Suprapubic skin (tissue), 4 donors: ENCODE measurements around the gene SAT2. TPM values are rescaled to one million over a fixed set of nuclear protein-coding genes. Genes with fewer than 3 reads are reported as not detected.
"Not testable (repeated sequence)": the region's sequence is repeated elsewhere in the genome, so short reads cannot be mapped to it uniquely, and the experiment has no call there.

ENCODE experiments used
- DNase-seq, 2 donors: peaks; one replicate each; pipeline ENCODE4 v3.0.0-alpha.2; 2019; ENCODE audit warnings: low spot score in 2 of 2
- H3K27ac ChIP-seq: fragments of 200-600 bp; sonication (generic); one replicate; pipeline ENCODE4 v1.5.1; 2019
- H3K27me3 ChIP-seq: fragments of 200-600 bp; sonication (generic); one replicate; pipeline ENCODE4 v1.5.1; 2019
- H3K36me3 ChIP-seq: fragments of 200-600 bp; sonication (generic); one replicate; pipeline ENCODE4 v1.5.1; 2019
- H3K4me1 ChIP-seq: fragments of 200-600 bp; sonication (generic); one replicate; pipeline ENCODE4 v1.5.1; 2019
- H3K4me3 ChIP-seq: fragments of 200-600 bp; sonication (generic); one replicate; pipeline ENCODE4 v1.5.1; 2019; ENCODE audit warnings: mild to moderate bottlenecking
- H3K9me3 ChIP-seq: fragments of 200-600 bp; sonication (generic); one replicate; pipeline ENCODE4 v1.5.1; 2019
- CTCF ChIP-seq, 2 donors: fragments of 200-600 bp in 1 of 2; fragments of 450-650 bp in 1 of 2; sonication (generic) in 1 of 2; IDR thresholded peaks; one replicate each; pipeline ENCODE4 v1.5.1; 2016 to 2019; ENCODE audit warnings: antibody characterized with exemption in 2 of 2, mild to moderate bottlenecking in 1 of 2, moderate library complexity in 1 of 2
- EP300 ChIP-seq: sonication (generic); formaldehyde crosslinking; IDR thresholded peaks from one replicate; pipeline ENCODE4 v1.6.1; 2017; ENCODE audit warnings: antibody characterized with exemption
- POLR2A ChIP-seq, 2 donors: fragments of 450-650 bp; IDR thresholded peaks; one replicate each; pipeline ENCODE4 v1.6.1; 2017; ENCODE audit warnings: antibody characterized with exemption in 2 of 2, mild to moderate bottlenecking in 2 of 2, moderate library complexity in 2 of 2
- POLR2AphosphoS5 ChIP-seq, 3 donors: sonication (generic); formaldehyde crosslinking; IDR thresholded peaks; one replicate each; pipeline ENCODE4 v1.6.1; 2017; ENCODE audit warnings: antibody characterized with exemption in 3 of 3
- WGBS: methylation state at CpG from one replicate; pipeline ENCODE4 v1.1.5; 2018; 5-methylcytosine and 5-hydroxymethylcytosine counted together
- total RNA-seq, 4 donors: library from RNA; depleted of rRNA; stranded (reverse); fragments of >200 nt; gene quantifications; one replicate each; pipeline ENCODE4 v1.1.0, GENCODE V29; 2016

Gene SAT2
- total RNA-seq, 4 donors from 2014 or later: 28.7 to 58.8 (median 39.9) TPM

DNA sequence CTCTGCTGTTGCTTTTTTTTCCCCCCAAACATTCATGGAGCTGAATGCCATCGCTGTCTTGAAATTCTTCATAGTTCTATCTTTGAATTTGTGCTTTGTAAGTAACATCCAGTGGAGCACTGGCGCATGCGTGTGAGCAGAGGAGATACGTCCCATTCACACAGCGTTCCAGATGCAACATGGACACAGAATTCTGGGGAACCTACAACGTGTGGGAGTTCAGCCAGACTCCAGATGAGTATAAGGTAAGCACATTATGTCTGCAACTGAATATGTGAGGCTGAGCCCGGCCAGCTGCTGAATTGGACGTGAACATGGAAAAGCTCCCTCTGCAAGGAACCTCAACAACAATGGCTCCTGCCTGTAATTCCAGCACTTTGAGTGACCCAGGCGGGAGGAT lies 18.8 kb upstream of the SAT2 start:
- no peak for TF ChIP-seq EP300
- no peak overlapping the region for H3K4me3 ChIP-seq

DNA sequence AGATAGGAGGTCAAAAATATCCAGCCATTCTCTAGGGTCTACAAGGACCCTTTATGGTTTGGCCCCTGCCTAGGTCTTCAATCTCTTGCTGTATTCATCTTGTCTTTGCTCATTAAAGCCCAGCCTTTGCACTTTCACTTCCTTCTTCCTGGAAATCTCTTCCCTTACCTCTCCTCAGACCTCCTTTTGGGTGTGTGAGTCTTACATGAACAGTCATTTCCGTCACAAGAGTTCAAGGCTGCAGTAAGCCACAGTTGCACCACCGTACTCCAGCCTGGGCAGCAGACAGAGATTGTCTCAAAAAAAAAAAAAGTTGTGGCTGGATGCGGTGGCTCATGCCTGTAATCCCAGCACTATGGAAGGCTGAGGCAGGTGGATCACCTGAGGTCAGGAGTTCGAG lies 17.2 kb upstream of the SAT2 start:
- peaks cover 5% of the 10 kb centered on the region for H3K27me3 ChIP-seq
- H3K4me3 ChIP-seq: no peak overlapping the region
- H3K36me3 ChIP-seq: no peaks in the 10 kb centered on the region
- DNase-seq: no peak
- 91% methylated on average over 4 of the region's 4 CpGs for WGBS
- no peaks in the 10 kb centered on the region for H3K4me1 ChIP-seq
- H3K9me3 ChIP-seq: no peaks in the 10 kb centered on the region
- no peak overlapping the region for H3K27ac ChIP-seq
- TF ChIP-seq POLR2A (IDR thresholded peaks at IDR 0.05) (no peak), POLR2AphosphoS5 (IDR thresholded peaks at IDR 0.05) (no peak), EP300 (no peak), CTCF (IDR thresholded peaks at IDR 0.05) (no peak)

More for the DNA sequence above, 18.8 kb upstream of the SAT2 start:
- H3K36me3 ChIP-seq: no peaks in the 10 kb centered on the region
- peaks cover 16% of the 10 kb centered on the region for H3K4me1 ChIP-seq
- peaks cover 20% of the 10 kb centered on the region for H3K27me3 ChIP-seq
- H3K27ac ChIP-seq: no peak overlapping the region
- WGBS: 71% methylated on average over 9 of the region's 9 CpGs
- H3K9me3 ChIP-seq: no peaks in the 10 kb centered on the region
- no peak for DNase-seq

GRCh38 chr17:7641635-7642034 lies 14.0 kb upstream of the SAT2 start:
- not testable (repeated sequence) for H3K27ac ChIP-seq, H3K4me3 ChIP-seq, DNase-seq, H3K36me3 ChIP-seq, H3K27me3 ChIP-seq, H3K9me3 ChIP-seq, H3K4me1 ChIP-seq
- WGBS: 62% methylated on average over 7 of the region's 7 CpGs

- H3K9me3 ChIP-seq: no peaks in the 10 kb centered on the region
- no peak overlapping the region for H3K4me3 ChIP-seq
- H3K27ac ChIP-seq: no peak overlapping the region
- DNase-seq: no peak
- H3K27me3 ChIP-seq: no peaks in the 10 kb centered on the region
- no peak for TF ChIP-seq EP300
- TF ChIP-seq POLR2AphosphoS5 (IDR thresholded peaks at IDR 0.05): no peak
- TF ChIP-seq POLR2A (IDR thresholded peaks at IDR 0.05): no peak
- no peak for TF ChIP-seq CTCF (IDR thresholded peaks at IDR 0.05)
- no peaks in the 10 kb centered on the region for H3K4me1 ChIP-seq
- no peaks in the 10 kb centered on the region for H3K36me3 ChIP-seq
- WGBS: 95% methylated on average over 10 of the region's 26 CpGs
Measured at GRCh38 chr17:7640783-7641182, 13.2 kb upstream of the SAT2 start.

- Histone ChIP-seq H3K27ac (no peak overlapping the region), H3K36me3 (no peaks in the 10 kb centered on the region), H3K27me3 (no peaks in the 10 kb centered on the region), H3K4me3 (no peak overlapping the region), H3K9me3 (no peaks in the 10 kb centered on the region), H3K4me1 (no peaks in the 10 kb centered on the region)
- WGBS: 64% methylated on average over 5 of the region's 5 CpGs
- no peak for DNase-seq
- TF ChIP-seq POLR2AphosphoS5 (IDR thresholded peaks at IDR 0.05) (no peak), POLR2A (IDR thresholded peaks at IDR 0.05) (no peak), EP300 (no peak), CTCF (IDR thresholded peaks at IDR 0.05) (no peak)
Measured at GRCh38 chr17:7636163-7636562, 8.5 kb upstream of the SAT2 start.

- no peaks in the 10 kb centered on the region for H3K4me1 ChIP-seq
- no peak overlapping the region for H3K4me3 ChIP-seq
- no peak for TF ChIP-seq EP300
- no peak for TF ChIP-seq POLR2AphosphoS5 (IDR thresholded peaks at IDR 0.05)
- TF ChIP-seq POLR2A (IDR thresholded peaks at IDR 0.05): no peak
- no peak for TF ChIP-seq CTCF (IDR thresholded peaks at IDR 0.05)
- no peaks in the 10 kb centered on the region for H3K9me3 ChIP-seq
- no peak overlapping the region for H3K27ac ChIP-seq
- no peaks in the 10 kb centered on the region for H3K27me3 ChIP-seq
- DNase-seq: no peak
- H3K36me3 ChIP-seq: no peaks in the 10 kb centered on the region
- 32% methylated on average over 5 of the region's 5 CpGs for WGBS
Measured at GRCh38 chr17:7634384-7634783, 6.8 kb upstream of the SAT2 start.
